IgD-negative memory B cell (primary cell): ENCODE measurements around the gene RIMS1. TPM values are rescaled to one million over a fixed set of nuclear protein-coding genes. Genes with fewer than 3 reads are reported as not detected.
A peak's percentile ranks its signal among the peaks of the same experiment; 100 is the strongest.

Experiments used
- H3K27ac Mint-ChIP-seq, 3 donors: one replicate each; pipeline ENCODE4 v1.8.0; 2020 to 2022; ENCODE audit warnings: mild to moderate bottlenecking in 3 of 3, mixed read lengths in 3 of 3, moderate library complexity in 1 of 3
- H3K27me3 Mint-ChIP-seq: one replicate; pipeline ENCODE4 v1.8.0; 2021; ENCODE audit warnings: mixed read lengths
- H3K36me3 Mint-ChIP-seq: one replicate; pipeline ENCODE4 v1.8.0; 2020; ENCODE audit warnings: mild to moderate bottlenecking, mixed read lengths
- H3K4me1 Mint-ChIP-seq, 3 donors: one replicate each; pipeline ENCODE4 v1.8.0; 2020 to 2022; ENCODE audit warnings: mixed read lengths in 3 of 3, mild to moderate bottlenecking in 1 of 3
- H3K4me3 Mint-ChIP-seq, 4 donors: one replicate each; pipeline ENCODE4 v1.8.0; 2020 to 2022; ENCODE audit warnings: mild to moderate bottlenecking in 4 of 4, mixed read lengths in 4 of 4, moderate library complexity in 3 of 4
- H3K9me3 Mint-ChIP-seq, 3 donors: one replicate each; pipeline ENCODE4 v1.8.0; 2020 to 2021; ENCODE audit warnings: mixed read lengths in 3 of 3, mild to moderate bottlenecking in 1 of 3
- polyA plus RNA-seq: library from polyadenylated mRNA; unstranded; fragments of 300-500 nt; fragmentation: Illumina TruSeq; gene quantifications from one replicate; pipeline ENCODE4 v1.2.3, GENCODE V29; 2021

The RIMS1 gene
- polyA plus RNA-seq, result not detected

- peaks cover 42% of the 10 kb centered on the region for H3K27me3 Mint-ChIP-seq
- H3K4me1 Mint-ChIP-seq, result peaks cover 2 to 9% (median 8%) of the 10 kb centered on the region in 3 donors
- H3K27ac Mint-ChIP-seq, result no peak within 1 kb of the TSS
- H3K9me3 Mint-ChIP-seq, result peaks cover 0 to 7% (median 2%) of the 10 kb centered on the region in 3 donors
- peak within 1 kb of the TSS in 3 of 4 donors; percentile 43 to 84 (median 71) for H3K4me3 Mint-ChIP-seq
- peaks cover 1% of the 10 kb centered on the region for H3K36me3 Mint-ChIP-seq
These were observed at the start of gene RIMS1 for GRCh38 chr6:71886184-71887005. RIMS1 (plus strand) TSS chr6:71886550; CDS start chr6:71887024, 474 bp downstream.

GRCh38 chr6:71851214-71851613 lies 35.1 kb upstream of the RIMS1 start:
- H3K4me1 Mint-ChIP-seq, result no peaks in the 10 kb centered on the region
- H3K36me3 Mint-ChIP-seq, result no peaks in the 10 kb centered on the region
- H3K4me3 Mint-ChIP-seq, result peak overlapping the region in 1 of 4 donors; percentile 5
- no peak overlapping the region for H3K27ac Mint-ChIP-seq
- H3K9me3 Mint-ChIP-seq, result peaks cover 0 to 2% (median 0%) of the 10 kb centered on the region in 3 donors
- no peaks in the 10 kb centered on the region for H3K27me3 Mint-ChIP-seq

GRCh38 chr6:71852948-71853347 lies 33.4 kb upstream of the RIMS1 start:
- Mint-ChIP-seq H3K9me3 (peaks cover 0 to 2% (median 0%) of the 10 kb centered on the region in 3 donors), H3K27ac (no peak overlapping the region), H3K4me3 (no peak overlapping the region), H3K4me1 (no peaks in the 10 kb centered on the region), H3K36me3 (no peaks in the 10 kb centered on the region), H3K27me3 (no peaks in the 10 kb centered on the region)

GRCh38 chr6:71855406-71855805 lies 30.9 kb upstream of the RIMS1 start:
- Mint-ChIP-seq H3K27ac (no peak overlapping the region), H3K4me3 (peak overlapping the region in 1 of 4 donors; percentile 39), H3K9me3 (peaks cover 0 to 3% (median 2%) of the 10 kb centered on the region in 3 donors), H3K27me3 (no peaks in the 10 kb centered on the region), H3K4me1 (no peaks in the 10 kb centered on the region), H3K36me3 (no peaks in the 10 kb centered on the region)

- Mint-ChIP-seq H3K9me3 (peaks cover 0 to 6% (median 4%) of the 10 kb centered on the region in 3 donors), H3K36me3 (no peaks in the 10 kb centered on the region), H3K27ac (no peak overlapping the region), H3K4me1 (no peaks in the 10 kb centered on the region), H3K27me3 (peaks cover 4% of the 10 kb centered on the region), H3K4me3 (no peak overlapping the region)
These were observed 7.3 kb upstream of the RIMS1 start for GRCh38 chr6:71879016-71879415.

GRCh38 chr6:71887006-71887743 lies 825 bp downstream of the RIMS1 start:
- Mint-ChIP-seq H3K9me3 (peaks cover 0 to 7% (median 2%) of the 10 kb centered on the region in 3 donors), H3K27me3 (peaks cover 39% of the 10 kb centered on the region), H3K36me3 (peaks cover 1% of the 10 kb centered on the region), H3K4me3 (peak overlapping the region in 1 of 4 donors; percentile 6), H3K4me1 (peaks cover 2 to 9% (median 8%) of the 10 kb centered on the region in 3 donors), H3K27ac (no peak overlapping the region)

- Mint-ChIP-seq H3K27ac (no peak overlapping the region), H3K36me3 (peaks cover 1% of the 10 kb centered on the region), H3K9me3 (peaks cover 0 to 7% (median 2%) of the 10 kb centered on the region in 3 donors), H3K4me3 (no peak overlapping the region), H3K4me1 (peaks cover 2 to 9% (median 8%) of the 10 kb centered on the region in 3 donors), H3K27me3 (peaks cover 39% of the 10 kb centered on the region)
These were observed 1.4 kb downstream of the RIMS1 start for GRCh38 chr6:71887744-71888230.

- Mint-ChIP-seq H3K4me3 (no peak overlapping the region), H3K36me3 (peaks cover 1% of the 10 kb centered on the region), H3K27ac (no peak overlapping the region), H3K4me1 (peaks cover 2 to 9% (median 8%) of the 10 kb centered on the region in 3 donors), H3K9me3 (peaks cover 0 to 7% (median 2%) of the 10 kb centered on the region in 3 donors), H3K27me3 (peaks cover 39% of the 10 kb centered on the region)
These were observed 2.5 kb downstream of the RIMS1 start for GRCh38 chr6:71888756-71889340.

- H3K9me3 Mint-ChIP-seq, result peaks cover 0 to 7% (median 0%) of the 10 kb centered on the region in 3 donors
- no peak overlapping the region for H3K27ac Mint-ChIP-seq
- peaks cover 2 to 9% (median 8%) of the 10 kb centered on the region in 3 donors for H3K4me1 Mint-ChIP-seq
- H3K4me3 Mint-ChIP-seq, result no peak overlapping the region
- H3K36me3 Mint-ChIP-seq, result peaks cover 1% of the 10 kb centered on the region
- H3K27me3 Mint-ChIP-seq, result peaks cover 37% of the 10 kb centered on the region
These were observed 3.0 kb downstream of the RIMS1 start for GRCh38 chr6:71889366-71889765.

- Mint-ChIP-seq H3K9me3 (no peaks in the 10 kb centered on the region), H3K36me3 (peaks cover 1% of the 10 kb centered on the region), H3K27me3 (peaks cover 16% of the 10 kb centered on the region), H3K4me1 (peaks cover 0 to 5% (median 0%) of the 10 kb centered on the region in 3 donors), H3K4me3 (no peak overlapping the region), H3K27ac (no peak overlapping the region)
These were observed 6.3 kb downstream of the RIMS1 start for GRCh38 chr6:71892641-71893040.

- H3K4me3 Mint-ChIP-seq, result no peak overlapping the region
- peaks cover 0 to 2% (median 0%) of the 10 kb centered on the region in 3 donors for H3K9me3 Mint-ChIP-seq
These were observed 14.3 kb downstream of the RIMS1 start for GRCh38 chr6:71900642-71901041.

GRCh38 chr6:71902261-71902660 lies 15.9 kb downstream of the RIMS1 start:
- H3K27ac Mint-ChIP-seq, result no peak overlapping the region
- H3K9me3 Mint-ChIP-seq, result peaks cover 0 to 2% (median 0%) of the 10 kb centered on the region in 3 donors
- H3K4me1 Mint-ChIP-seq, result no peaks in the 10 kb centered on the region
- no peak overlapping the region for H3K4me3 Mint-ChIP-seq
- no peaks in the 10 kb centered on the region for H3K27me3 Mint-ChIP-seq
- H3K36me3 Mint-ChIP-seq, result peaks cover 2% of the 10 kb centered on the region

More at GRCh38 chr6:71900642-71901041, 14.3 kb downstream of the RIMS1 start:
- Mint-ChIP-seq H3K4me1 (no peaks in the 10 kb centered on the region), H3K27me3 (no peaks in the 10 kb centered on the region), H3K27ac (no peak overlapping the region), H3K36me3 (peaks cover 2% of the 10 kb centered on the region)

GRCh38 chr6:71906813-71907212 lies 20.5 kb downstream of the RIMS1 start:
- Mint-ChIP-seq H3K9me3 (peaks cover 0 to 2% (median 0%) of the 10 kb centered on the region in 3 donors), H3K27ac (no peak overlapping the region), H3K4me3 (no peak overlapping the region)

GRCh38 chr6:71908162-71908765 lies 21.9 kb downstream of the RIMS1 start:
- Mint-ChIP-seq H3K27ac (no peak overlapping the region), H3K4me3 (no peak overlapping the region), H3K4me1 (no peaks in the 10 kb centered on the region), H3K36me3 (peaks cover 2% of the 10 kb centered on the region), H3K9me3 (no peaks in the 10 kb centered on the region), H3K27me3 (no peaks in the 10 kb centered on the region)

More at GRCh38 chr6:71906813-71907212, 20.5 kb downstream of the RIMS1 start:
- Mint-ChIP-seq H3K4me1 (no peaks in the 10 kb centered on the region), H3K36me3 (peaks cover 2% of the 10 kb centered on the region), H3K27me3 (no peaks in the 10 kb centered on the region)
